ENCODE results near the gene ZCWPW1.

Gene ZCWPW1

GRCh38 chr7:100402241-100402640 is 26.3 kb downstream of the ZCWPW1 start:
- Histone ChIP-seq H3K27ac (ENCODE audit: low read depth, low read length, poor library complexity, severe bottlenecking) (no peak overlapping the region), H3K9ac (ENCODE audit: low read length) (no peak overlapping the region), H3K79me2 (ENCODE audit: insufficient read depth, low read length) (no peaks in the 10 kb centered on the region), H3K9me3 (ENCODE audit: low read length) (no peaks in the 10 kb centered on the region), H3K4me1 (ENCODE audit: insufficient read depth, low read length, severe bottlenecking) (peaks cover 4% of the 10 kb centered on the region), H3F3A (ENCODE audit: insufficient read depth, low read length) (no peaks in the 10 kb centered on the region), H3K9me2 (ENCODE audit: low read depth, low read length) (no peaks in the 10 kb centered on the region), H3K4me2 (ENCODE audit: low read length) (no peak overlapping the region), H3K27me3 (ENCODE audit: insufficient read depth, low read length) (no peaks in the 10 kb centered on the region), H4K20me1 (ENCODE audit: insufficient read depth, low read length) (no peaks in the 10 kb centered on the region), H3K4me3 (ENCODE audit: low read depth, low read length, poor library complexity, severe bottlenecking) (no peak overlapping the region), H2AFZ (ENCODE audit: low read length) (no peak overlapping the region), H3K36me3 (ENCODE audit: insufficient read depth, low read length) (no peaks in the 10 kb centered on the region)
- TF ChIP-seq, protein P1, sequence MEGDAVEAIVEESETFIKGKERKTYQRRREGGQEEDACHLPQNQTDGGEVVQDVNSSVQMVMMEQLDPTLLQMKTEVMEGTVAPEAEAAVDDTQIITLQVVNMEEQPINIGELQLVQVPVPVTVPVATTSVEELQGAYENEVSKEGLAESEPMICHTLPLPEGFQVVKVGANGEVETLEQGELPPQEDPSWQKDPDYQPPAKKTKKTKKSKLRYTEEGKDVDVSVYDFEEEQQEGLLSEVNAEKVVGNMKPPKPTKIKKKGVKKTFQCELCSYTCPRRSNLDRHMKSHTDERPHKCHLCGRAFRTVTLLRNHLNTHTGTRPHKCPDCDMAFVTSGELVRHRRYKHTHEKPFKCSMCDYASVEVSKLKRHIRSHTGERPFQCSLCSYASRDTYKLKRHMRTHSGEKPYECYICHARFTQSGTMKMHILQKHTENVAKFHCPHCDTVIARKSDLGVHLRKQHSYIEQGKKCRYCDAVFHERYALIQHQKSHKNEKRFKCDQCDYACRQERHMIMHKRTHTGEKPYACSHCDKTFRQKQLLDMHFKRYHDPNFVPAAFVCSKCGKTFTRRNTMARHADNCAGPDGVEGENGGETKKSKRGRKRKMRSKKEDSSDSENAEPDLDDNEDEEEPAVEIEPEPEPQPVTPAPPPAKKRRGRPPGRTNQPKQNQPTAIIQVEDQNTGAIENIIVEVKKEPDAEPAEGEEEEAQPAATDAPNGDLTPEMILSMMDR (IDR thresholded peaks at IDR 0.05; ENCODE audit: low read length): no peak
- no peak for TF ChIP-seq EZH2 (IDR thresholded peaks at IDR 0.05; ENCODE audit: borderline replicate concordance, low read length)

DNA sequence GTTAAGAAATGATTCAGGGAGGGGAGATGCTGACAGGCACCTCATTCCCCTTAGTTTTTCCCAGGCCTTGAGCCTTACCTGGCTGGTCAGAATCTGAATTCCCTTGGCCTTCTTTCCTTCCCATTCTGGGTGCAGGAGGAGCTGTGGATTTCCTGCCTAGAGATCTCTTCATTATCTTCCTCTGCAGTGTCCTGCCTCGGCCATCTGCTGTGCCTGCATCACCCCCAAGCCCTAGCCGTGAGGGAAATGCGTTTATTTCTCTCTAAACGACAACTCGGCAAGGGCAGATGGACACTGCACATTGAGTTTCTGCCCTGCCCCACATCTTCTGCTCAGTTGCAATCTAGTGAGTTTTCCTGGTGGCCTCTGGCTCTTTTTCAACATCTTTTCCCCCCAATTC is 26.7 kb downstream of the ZCWPW1 start:
- Histone ChIP-seq H3K9ac (ENCODE audit: low read length) (no peak overlapping the region), H3F3A (ENCODE audit: insufficient read depth, low read length) (no peaks in the 10 kb centered on the region), H4K20me1 (ENCODE audit: insufficient read depth, low read length) (no peaks in the 10 kb centered on the region), H3K36me3 (ENCODE audit: insufficient read depth, low read length) (no peaks in the 10 kb centered on the region), H3K27ac (ENCODE audit: low read depth, low read length, poor library complexity, severe bottlenecking) (no peak overlapping the region), H3K4me2 (ENCODE audit: low read length) (no peak overlapping the region), H3K4me3 (ENCODE audit: low read depth, low read length, poor library complexity, severe bottlenecking) (no peak overlapping the region), H3K79me2 (ENCODE audit: insufficient read depth, low read length) (no peaks in the 10 kb centered on the region), H3K9me3 (ENCODE audit: low read length) (no peaks in the 10 kb centered on the region), H3K9me2 (ENCODE audit: low read depth, low read length) (no peaks in the 10 kb centered on the region), H3K4me1 (ENCODE audit: insufficient read depth, low read length, severe bottlenecking) (peaks cover 5% of the 10 kb centered on the region), H3K27me3 (ENCODE audit: insufficient read depth, low read length) (no peaks in the 10 kb centered on the region), H2AFZ (ENCODE audit: low read length) (no peak overlapping the region)
- no peak for TF ChIP-seq EZH2 (IDR thresholded peaks at IDR 0.05; ENCODE audit: borderline replicate concordance, low read length)
- TF ChIP-seq, protein P1 (IDR thresholded peaks at IDR 0.05; ENCODE audit: low read length): no peak

DNA sequence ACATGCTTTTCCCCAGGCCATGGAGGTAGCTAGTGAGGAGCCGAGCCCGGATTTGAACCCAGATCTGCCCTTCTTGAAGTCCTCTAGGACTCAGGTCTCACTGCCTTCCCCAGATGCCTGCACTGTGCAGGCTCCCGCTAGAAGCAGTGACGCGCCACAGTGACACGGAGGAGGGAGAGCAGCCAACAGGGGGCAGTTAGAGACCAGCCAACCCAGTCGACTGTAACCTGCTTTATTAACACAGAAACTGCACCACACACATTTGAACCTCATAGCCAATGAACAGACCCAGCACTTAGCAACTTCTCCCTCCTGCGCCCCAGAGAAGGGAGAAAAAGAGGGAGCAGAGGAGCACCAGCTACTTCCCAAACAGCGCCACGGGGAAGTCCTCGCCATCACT is 27.8 kb downstream of the ZCWPW1 start:
- Histone ChIP-seq H3K9me3 (ENCODE audit: low read length) (no peaks in the 10 kb centered on the region), H3F3A (ENCODE audit: insufficient read depth, low read length) (no peaks in the 10 kb centered on the region), H3K9ac (ENCODE audit: low read length) (no peak overlapping the region), H3K4me3 (ENCODE audit: low read depth, low read length, poor library complexity, severe bottlenecking) (no peak overlapping the region), H3K79me2 (ENCODE audit: insufficient read depth, low read length) (no peaks in the 10 kb centered on the region), H3K27ac (ENCODE audit: low read depth, low read length, poor library complexity, severe bottlenecking) (no peak overlapping the region), H3K4me1 (ENCODE audit: insufficient read depth, low read length, severe bottlenecking) (peaks cover 12% of the 10 kb centered on the region), H3K9me2 (ENCODE audit: low read depth, low read length) (no peaks in the 10 kb centered on the region), H3K36me3 (ENCODE audit: insufficient read depth, low read length) (no peaks in the 10 kb centered on the region), H3K4me2 (ENCODE audit: low read length) (no peak overlapping the region), H3K27me3 (ENCODE audit: insufficient read depth, low read length) (no peaks in the 10 kb centered on the region), H2AFZ (ENCODE audit: low read length) (no peak overlapping the region), H4K20me1 (ENCODE audit: insufficient read depth, low read length) (no peaks in the 10 kb centered on the region)
- no peak for TF ChIP-seq EZH2 (IDR thresholded peaks at IDR 0.05; ENCODE audit: borderline replicate concordance, low read length)
- TF ChIP-seq, protein P1 (IDR thresholded peaks at IDR 0.05; ENCODE audit: low read length): peak; percentile 86
